Measurements from ENCODE around the gene SCO1.
"Not testable (repeated sequence)": the region's sequence is repeated elsewhere in the genome, so short reads cannot be mapped to it uniquely, and the experiment has no call there.

The SCO1 gene

DNA sequence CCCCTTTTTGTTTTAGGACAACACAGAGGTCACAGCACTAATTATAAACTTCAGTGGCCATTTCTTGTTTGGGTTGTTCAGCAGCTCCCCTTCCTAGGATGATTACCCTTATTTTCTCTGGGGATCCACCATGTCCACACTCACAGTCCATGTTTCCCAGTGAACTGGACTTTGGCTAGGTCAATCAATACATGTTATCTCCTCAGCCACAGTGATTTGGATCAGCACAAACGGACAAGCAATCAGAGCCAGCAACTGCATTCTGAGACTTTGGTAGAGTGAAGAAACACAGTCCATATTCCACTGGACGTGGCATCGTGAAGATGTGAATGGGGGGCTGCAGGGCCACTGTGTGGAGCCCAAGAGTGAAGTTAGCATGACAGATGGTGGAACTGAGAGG, 27.9 kb upstream of the SCO1 start:
- no peak for DNase-seq (ENCODE audit: low spot score)

DNA sequence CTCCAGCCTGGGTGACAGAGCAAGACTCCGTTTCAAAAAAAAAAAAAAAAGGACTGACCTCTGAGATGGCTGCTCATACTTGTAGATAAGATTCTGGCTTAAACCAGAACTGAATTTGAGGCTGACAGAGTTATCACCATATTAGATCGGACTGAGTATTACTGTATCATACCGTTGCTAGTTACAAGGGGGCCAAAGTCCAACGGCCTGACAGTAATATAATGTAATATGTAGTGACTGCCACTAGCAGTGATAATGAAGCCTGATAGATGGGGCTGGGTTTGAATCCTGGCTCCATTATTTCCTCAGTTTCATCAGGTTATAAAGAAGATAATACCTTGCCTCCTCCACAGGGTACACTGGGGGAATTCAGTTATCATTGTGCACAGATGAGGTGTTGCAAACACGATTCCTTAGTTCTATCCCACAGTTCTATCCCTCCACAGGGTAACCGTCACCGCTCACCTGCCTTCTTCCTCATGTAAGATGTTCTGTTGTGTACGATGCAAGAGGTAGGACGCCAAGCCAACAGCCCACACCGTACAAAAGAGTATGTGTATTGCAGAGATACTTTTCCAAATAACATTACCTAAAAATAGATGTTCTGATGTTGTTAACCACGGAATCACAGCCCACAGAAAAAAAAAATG, 27.3 kb upstream of the SCO1 start:
- DNase-seq (ENCODE audit: low spot score) = no peak

- no peak for DNase-seq (ENCODE audit: low spot score)
Observed at GRCh38 chr17:10718547-10718946, 21.2 kb upstream of the SCO1 start.

GRCh38 chr17:10716218-10716617, 18.9 kb upstream of the SCO1 start:
- no peak for DNase-seq (ENCODE audit: low spot score)

DNA sequence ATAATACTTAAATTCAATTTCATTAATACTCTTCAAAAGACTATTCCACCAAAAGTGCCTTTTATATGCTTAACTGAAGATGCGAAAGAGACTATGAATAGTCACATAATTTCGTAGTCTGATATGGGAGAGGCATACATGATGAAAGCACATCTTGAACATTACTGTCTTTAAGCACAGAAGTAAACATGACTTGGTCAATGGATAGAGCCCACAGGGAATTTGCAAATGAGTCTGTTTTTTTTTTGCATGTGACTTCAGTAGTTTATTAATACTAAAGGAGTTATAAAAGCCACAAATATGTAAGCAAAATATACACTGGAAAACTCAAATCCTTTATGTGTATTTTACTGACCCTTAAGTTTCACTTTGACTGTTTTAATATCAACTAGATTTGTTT, 16.0 kb upstream of the SCO1 start:
- DNase-seq (ENCODE audit: low spot score) = no peak

DNA sequence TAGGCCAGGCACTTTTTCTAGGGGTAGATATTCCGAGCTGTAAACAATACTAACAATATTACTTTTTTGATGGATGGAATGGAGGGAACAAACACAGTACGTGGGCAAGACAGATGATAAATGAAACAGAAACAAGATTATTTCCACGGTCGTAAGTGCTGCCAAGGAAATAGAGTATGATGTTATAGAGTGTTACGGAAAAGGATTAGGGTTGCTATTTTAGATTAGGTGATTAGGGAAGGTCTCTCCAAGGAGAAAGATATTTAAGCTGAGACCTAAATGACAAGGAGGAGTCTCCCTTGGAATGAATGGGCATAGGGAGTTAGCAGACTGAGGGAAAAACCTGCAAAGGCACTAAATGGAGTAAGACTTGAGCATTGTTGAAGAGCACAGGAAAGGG, 8.4 kb upstream of the SCO1 start:
- DNase-seq (ENCODE audit: low spot score) = no peak

GRCh38 chr17:10702574-10702973, 5.2 kb upstream of the SCO1 start:
- no peak for DNase-seq (ENCODE audit: low spot score)

DNA sequence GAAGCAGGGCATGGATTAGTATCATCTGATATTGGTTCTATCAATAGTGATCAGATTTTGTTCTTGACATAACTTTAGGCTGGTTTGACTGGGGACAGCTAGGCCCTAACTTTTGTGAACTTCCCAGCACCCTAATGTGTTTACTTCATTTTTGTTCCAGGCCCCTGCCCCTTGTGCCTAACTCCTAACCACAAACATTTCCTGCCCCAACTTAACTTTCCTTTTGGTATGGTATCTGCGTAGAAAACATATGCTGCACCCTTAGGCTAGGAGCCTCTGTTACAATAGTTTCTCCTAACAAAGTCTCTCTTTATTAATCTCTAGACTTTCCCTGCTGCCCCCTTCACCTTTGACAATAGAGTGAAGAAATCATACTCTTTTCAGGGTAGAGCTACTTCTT, 2.5 kb upstream of the SCO1 start:
- DNase-seq (ENCODE audit: low spot score) = no peak

GRCh38 chr17:10698096-10698818, 924 bp upstream of the SCO1 start:
- DNase-seq (ENCODE audit: low spot score) = peak; percentile 29

DNA sequence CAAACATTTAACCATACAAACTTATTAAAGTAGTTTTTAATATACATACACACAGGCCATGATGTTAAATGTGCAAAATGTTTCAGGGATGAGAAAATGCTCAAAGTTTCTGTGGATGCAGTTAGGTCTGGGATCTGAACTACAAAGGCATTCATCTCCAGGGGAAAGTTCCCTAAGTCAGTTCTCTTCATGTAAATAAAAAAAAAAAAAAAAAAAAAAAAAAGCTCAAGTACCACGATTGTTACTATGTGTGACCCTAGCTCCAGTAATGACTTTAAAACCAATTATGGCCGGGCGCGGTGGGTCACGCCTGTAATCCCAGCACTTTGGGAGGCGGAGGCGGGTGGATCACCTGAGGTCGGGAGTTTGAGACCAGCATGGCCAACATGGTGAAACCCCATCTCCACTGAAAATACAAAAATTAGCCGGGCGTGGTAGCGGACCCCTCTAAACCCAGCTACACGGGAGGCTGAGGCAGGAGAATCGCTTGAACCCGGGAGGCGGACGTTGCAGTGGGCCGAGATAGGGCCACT, 1.4 kb downstream of the SCO1 start:
- DNase-seq (ENCODE audit: low spot score) = not testable (repeated sequence)

GRCh38 chr17:10687499-10687898, 9.8 kb downstream of the SCO1 start:
- no peak for DNase-seq (ENCODE audit: low spot score)

DNA sequence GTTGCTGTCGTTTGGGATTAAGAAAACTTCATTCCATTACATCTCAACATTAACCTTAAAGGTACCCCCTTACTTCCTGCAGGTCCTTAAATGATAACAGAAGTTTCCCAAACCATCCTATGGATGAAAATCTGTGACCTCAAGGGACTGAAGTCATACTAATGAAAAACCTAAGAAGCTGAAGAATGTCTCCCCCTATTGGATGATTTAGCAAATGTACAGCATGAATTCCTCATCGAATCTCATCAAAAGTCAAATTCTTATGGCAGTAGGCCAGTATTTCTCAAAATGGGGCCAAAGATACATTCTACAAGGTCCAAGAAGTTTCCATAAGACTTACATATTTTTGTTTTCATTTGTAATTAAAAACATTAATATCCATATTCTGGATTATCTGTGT, 13.5 kb downstream of the SCO1 start:
- DNase-seq (ENCODE audit: low spot score) = no peak

GRCh38 chr17:10681866-10682446, 15.4 kb downstream of the SCO1 start:
- peak; percentile 44 for DNase-seq (ENCODE audit: low spot score)

DNA sequence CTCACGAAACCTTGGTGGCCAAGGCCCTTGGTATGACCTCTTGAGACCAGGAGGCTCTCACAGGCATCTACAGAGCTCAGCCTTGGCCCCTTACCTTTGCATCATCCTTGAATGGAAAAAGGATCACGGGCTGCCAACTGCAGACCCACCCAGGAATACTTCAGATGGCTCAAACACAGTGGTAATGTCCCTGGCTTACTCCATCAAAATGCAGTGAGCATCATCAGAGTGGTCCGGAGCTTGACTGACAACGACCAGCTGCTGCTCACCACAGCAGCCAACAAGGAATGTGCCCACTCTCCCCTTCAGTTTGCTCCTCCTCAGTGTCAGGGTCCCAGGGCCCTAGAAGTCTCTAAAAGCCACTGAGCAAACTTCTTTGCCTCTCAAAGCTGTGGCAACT, 22.6 kb downstream of the SCO1 start:
- DNase-seq (ENCODE audit: low spot score) = no peak

- DNase-seq (ENCODE audit: low spot score) = no peak
Observed at GRCh38 chr17:10673312-10673711, 24.0 kb downstream of the SCO1 start.

DNA sequence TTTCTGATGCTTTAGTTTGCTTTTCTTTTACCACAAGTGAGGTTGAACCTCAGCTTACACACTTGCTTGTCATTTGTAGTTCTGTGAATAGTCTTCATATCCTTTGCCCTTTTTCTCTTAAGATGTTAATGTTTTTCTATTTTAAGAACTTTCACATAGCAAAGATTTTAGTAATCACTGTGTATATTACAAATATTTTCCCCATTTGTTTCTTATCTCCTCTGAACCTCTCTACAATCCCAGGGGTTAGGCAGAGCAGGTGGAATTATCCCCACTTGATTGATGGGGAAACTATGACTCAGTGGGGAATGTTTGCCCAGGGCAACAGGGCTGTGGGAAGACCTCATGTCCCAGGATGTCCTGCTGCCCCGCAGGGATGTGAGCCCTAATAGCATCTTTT, 28.6 kb downstream of the SCO1 start:
- DNase-seq (ENCODE audit: low spot score) = peak; percentile 42

DNA sequence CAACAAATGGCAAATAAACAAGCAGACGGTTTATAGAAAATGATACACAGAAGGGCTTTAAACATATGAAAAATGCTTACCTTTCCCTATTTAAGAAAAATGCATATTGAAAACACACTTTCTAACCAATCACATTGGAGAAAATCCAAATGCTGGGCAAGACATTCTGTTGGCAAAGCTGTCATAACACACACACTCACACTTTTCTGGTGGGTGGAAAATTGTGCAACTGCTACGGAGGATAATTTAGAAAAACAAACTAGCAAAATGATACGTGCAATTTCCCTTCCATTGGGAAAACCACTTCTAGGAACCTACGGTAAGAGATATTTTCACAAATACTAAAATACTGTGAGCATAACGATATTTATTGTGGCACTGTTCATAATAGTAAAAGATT, 30.4 kb downstream of the SCO1 start:
- no peak for DNase-seq (ENCODE audit: low spot score)

GRCh38 chr17:10664571-10664970, 32.8 kb downstream of the SCO1 start:
- DNase-seq (ENCODE audit: low spot score) = no peak

GRCh38 chr17:10663231-10663630, 34.1 kb downstream of the SCO1 start:
- DNase-seq (ENCODE audit: low spot score) = no peak

- no peak for DNase-seq (ENCODE audit: low spot score)
Observed at GRCh38 chr17:10661437-10661836, 35.9 kb downstream of the SCO1 start.

DNA sequence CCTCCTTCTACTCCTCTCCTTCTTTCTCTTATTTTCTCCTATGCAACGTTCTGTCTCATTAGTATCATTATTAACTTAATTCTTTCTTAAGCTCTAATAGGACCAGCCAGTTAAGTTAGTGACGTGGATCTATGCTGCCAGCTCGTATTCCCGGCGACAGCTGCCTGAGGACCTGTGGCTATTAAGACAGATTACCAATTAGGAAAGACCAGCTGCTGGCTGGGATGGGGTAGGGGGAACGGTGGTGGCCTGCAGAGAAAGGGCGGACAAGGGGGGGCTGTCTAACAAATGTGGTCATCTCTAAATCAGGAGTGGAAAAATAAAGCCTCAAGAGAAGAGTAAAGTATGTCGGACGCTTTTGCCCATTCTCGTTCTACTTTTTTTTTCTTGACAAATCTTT, 39.5 kb downstream of the SCO1 start:
- DNase-seq (ENCODE audit: low spot score) = no peak

DNA sequence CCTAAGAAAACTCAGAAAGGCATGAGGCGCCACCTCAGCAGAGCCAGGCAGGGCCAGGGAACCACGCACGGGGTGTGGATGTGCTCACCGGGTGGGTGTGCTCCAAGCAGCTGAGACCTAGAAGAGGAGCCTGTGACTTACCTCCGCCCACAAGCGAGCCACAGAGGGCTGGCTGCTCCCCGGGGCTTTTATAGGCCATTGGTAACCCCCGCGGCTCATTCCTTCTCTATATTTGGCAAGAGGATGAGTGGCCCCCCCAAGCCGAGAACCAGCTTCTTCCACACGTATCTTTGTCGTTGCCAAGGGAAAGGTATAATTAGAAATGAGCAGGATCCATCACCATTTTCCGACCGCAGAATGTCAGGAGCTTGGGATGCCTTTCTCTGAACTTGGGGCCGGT, 40.2 kb downstream of the SCO1 start, which contains the start of gene MYH3:
Gene MYH3, minus strand, starts transcription at position 162 of the 400 bp plus-strand sequence. CDS start 2,245 bp downstream, outside the sequence.
- no peak for DNase-seq (ENCODE audit: low spot score)

- no peak for DNase-seq (ENCODE audit: low spot score)
Observed at GRCh38 chr17:10653987-10654386, 43.3 kb downstream of the SCO1 start.

Measured in AG20443 (cell line).